Activated CD4-positive, CD25-positive, alpha-beta regulatory T cell (primary cell): ENCODE results near the gene CD248.
"Not testable (repeated sequence)": the region's sequence is repeated elsewhere in the genome, so short reads cannot be mapped to it uniquely, and the experiment has no call there.

ENCODE experiments used
- DNase-seq, 4 experiments: peaks; one replicate each; lab custom pipeline; 2025; lab: John Stamatoyannopoulos, UW

CD248 gene

GRCh38 chr11:66328302-66329144 is 11.7 kb upstream of the CD248 start:
- peak; percentile 56 to 66 (median 60) for DNase-seq

DNA sequence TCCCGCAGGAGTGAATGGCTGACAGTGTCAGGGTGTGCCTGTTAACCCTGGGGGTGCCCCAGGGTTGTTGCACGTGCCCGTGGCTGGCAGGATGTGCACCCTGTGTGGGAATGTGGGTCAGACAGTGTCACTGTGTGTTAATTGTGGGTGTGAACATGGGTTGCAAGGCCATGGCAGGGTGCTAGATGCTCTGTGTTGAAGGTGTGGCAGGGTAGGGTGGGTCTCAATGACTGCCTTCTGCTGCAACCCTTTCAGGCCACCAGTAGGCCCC is 11.1 kb upstream of the CD248 start:
- DNase-seq = no peak

DNA sequence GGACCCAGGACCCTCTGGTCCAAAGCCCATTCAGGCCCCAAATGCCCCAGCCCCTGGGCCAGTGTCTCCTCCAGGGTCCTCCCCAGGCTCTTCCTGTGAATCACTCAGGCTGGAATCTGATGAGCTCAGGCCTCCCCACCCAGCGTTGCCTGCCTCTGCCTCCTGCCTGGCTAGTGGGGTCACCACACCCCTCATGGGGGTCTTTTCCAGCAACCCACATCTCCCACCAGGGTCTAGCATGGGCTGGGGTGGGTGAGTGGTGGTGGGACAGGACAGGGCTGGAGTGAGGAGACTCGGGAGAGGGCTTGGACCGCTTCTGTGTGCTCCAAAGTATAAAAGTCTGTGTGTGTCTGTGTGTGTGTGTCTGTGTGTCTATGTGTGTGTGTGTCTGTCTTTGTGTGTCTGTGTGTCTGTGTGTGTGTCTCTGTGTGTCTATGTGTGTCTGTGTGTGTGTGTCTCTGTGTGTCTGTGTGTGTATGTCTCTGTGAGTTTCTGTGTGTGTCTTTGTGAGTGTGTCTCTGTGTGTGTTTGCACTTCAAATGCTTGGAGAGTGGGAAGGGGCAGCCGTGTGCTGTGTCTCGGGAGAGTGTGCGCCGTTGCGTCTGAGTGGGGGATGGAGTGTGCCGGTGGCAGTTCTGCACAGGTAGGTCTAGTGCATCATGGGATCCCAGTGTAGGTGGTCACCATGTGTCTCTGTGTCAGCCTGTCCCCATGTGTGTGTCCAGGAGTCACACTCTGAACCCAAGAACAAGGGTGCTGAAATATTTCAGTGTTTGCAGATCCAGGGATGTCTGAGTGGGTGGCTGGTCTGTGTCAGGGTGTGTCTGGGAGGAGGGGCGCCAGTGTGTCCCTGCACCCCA is 10.6 kb upstream of the CD248 start:
- DNase-seq = no peak

GRCh38 chr11:66326261-66327111 is 9.6 kb upstream of the CD248 start:
- peak in 3 of 4 experiments; percentile 16 to 29 (median 28) for DNase-seq

DNA sequence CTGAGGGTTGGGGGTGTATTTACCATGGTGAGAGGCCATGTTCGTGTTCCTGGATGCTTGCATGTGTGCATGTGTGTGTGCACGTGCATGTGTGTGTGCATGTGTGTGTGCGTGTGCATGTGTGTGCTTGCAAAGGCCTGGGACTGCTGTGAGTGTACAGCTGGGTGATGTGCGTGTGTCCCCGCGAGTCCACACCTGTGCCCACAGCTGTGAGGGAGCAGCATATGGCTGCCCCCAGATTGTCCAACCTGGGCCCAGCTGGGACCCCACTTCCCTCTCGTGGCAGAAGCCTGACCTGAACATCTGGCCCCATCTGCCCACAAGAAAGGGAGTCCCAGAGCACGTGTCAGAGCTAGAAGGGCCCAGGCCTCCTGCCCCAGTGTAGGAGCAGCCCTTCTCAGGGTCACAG is 8.4 kb upstream of the CD248 start:
- no peak for DNase-seq

DNA sequence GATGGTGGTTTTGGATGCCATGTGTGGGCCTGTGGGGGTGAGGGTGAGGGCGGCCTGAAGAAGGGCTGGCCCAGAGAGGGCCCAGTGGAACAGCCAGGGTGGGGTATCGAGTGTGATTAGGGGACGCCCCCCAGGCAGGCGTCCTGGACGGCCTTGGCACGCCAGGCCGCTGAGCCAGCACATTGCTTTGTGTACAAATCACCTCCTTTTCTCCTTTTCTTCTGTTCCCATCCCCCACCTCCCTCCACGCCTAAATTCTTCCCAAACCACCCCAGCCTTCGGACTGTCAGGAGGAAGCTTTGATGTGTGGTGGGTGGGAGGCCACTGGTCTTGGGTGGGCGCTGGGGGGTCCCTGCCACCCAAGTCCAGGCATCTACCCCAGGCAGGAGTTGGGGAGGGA is 7.8 kb upstream of the CD248 start:
- no peak for DNase-seq

DNA sequence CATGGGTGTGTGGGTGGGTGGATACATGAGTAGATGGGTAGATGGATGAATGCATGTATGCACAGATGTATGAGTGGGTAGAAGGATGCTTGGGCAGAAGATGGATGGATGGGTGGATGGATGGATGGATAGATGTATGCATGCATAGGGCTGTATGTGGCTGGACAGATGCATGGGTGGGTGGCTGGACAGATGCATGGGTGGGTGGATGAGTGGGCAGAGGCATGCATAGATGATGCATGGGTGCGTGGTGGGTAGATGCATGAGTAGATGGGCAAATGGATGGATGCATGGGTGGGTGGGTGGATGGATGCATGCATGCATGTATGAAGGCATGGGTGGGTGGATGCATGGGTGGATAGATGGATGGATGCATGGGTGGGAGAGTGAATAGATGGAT is 6.8 kb upstream of the CD248 start:
- no peak for DNase-seq

- DNase-seq = no peak
These were observed 6.0 kb upstream of the CD248 start for GRCh38 chr11:66322732-66323427.

GRCh38 chr11:66321606-66322005 is 4.8 kb upstream of the CD248 start:
- no peak for DNase-seq

DNA sequence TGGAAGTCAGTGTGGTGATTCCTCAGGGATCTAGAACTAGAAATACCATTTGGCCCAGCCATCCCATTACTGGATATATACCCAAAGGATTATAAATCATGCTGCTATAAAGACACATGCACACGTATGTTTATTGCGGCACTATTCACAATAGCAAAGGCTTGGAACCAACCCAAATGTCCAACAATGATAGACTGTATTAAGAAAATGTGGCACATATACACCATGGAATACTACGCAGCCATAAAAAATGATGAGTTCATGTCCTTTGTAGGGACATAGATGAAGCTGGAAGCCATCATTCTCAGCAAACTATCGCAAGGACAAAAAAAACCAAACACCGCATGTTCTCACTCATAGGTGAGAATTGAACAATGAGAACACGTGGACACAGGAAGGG is 3.9 kb upstream of the CD248 start:
- DNase-seq = not testable (repeated sequence)

GRCh38 chr11:66320289-66320688 is 3.4 kb upstream of the CD248 start:
- not testable (repeated sequence) for DNase-seq

GRCh38 chr11:66318600-66318970 is 1.7 kb upstream of the CD248 start:
- DNase-seq = no peak

DNA sequence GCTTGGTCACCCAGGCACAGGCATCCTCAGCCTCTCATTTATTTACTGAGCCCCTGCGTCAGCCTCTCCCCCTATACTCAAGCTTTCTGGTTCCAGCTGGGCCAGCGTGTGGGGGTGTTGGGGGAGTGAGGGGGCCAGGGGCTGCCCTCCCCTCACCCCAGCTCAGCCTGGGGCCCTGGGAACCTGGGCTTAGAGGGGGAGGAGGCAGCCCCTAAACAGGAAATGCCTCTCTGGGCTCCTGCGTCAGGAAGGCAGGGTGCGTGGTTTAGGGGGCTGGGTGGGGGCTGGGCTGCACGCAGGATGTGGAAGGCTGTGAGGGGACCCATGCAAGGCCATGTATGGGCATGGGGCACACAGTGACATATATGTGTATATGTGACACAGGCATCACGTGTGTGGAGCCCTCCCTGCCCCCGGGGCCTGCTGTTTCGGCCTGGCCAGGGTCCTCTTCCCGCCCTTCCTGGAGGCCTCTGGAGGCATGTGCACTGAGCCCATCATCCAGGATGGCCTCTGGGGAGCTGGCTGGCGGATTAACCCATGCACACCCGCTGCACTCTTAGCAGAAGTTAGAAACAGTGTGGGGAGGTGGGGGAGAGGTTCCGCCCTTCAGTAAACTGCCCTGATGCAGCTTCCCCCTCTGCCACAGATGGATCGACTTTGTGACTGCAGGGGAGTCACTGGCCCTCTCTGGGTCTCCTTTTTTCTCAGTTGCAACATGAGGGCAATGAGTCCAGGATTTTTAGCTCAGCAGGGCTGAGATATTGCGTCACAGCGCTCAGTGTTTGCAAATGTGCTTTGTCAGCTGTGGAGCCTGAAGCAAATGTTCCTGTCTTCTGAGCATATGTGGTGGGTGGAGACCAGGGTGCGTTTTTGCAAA is 1.1 kb upstream of the CD248 start:
- DNase-seq = peak in 1 of 4 experiments; percentile 30

- no peak for DNase-seq
These were observed 478 bp upstream of the CD248 start for GRCh38 chr11:66317322-66317722.

DNA sequence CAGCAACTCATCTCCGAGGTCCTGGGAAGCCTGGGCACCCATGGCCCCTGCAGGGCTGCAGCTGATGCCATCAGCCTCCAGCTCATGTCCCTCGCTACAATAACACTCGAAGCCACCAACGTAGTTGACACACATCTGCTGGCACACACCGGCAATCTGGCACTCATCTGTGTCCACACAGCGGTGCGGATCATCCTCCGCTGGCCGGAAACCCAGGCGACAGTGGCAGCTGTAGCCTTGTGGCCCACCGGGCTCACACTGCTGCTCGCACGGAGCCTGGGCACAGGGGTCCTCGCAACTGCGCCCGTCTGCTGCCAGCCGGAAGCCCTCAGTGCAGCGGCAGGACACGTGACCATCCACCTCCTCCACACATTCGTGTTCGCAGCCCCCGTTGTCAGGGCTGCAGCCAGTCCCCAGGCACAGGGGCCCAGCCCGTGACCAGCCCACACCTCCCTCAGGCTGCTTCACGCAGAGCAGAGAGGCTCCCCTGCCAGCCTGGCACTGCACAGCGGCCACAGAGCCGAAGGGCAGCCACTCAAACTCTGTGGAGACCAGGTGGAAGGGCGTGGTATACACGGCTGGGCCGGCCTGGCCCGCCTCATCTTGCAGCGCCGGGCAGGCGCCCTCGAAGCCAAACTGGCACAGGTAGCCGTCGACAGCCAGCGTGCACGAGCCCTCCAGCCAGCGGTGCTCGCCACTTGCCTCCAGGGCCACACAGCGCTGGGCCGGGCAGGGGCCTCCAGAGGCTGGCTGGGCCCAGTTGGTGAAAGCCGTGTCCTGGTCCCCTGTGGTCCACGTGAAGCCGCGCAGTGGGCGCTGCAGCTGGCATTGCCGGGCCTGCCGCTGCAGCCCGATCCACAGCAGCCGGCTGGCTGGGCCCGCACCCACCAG is 678 bp downstream of the CD248 start:
- DNase-seq = no peak

DNA sequence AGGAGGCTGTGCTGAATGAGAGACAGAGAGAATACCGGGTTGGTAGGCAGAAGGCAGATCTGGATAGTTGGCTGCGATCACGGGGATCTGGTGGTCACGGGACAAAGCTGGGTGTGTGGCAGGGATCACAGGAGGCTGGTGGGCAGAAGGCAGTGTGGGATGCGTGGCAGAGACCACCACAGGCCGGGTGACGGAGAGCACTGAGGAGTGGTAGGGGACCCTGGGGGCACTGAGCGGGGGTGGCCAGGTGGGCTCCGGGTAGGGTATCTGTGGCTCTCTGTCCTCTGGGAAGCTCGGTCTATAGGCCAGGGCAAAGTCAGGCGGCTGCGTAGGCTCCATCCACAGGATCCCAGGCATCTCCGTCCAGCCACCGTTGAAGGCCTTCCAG is 1.4 kb downstream of the CD248 start:
- no peak for DNase-seq

- DNase-seq = no peak
These were observed 2.0 kb downstream of the CD248 start for GRCh38 chr11:66314561-66315497.

- DNase-seq = no peak
These were observed 2.7 kb downstream of the CD248 start for GRCh38 chr11:66314186-66314501.
